ENCODE measurements around the gene TMEM269. TPM values are rescaled to one million over a fixed set of nuclear protein-coding genes. Genes with fewer than 3 reads are reported as not detected.
"Not testable (repeated sequence)": the region's sequence is repeated elsewhere in the genome, so short reads cannot be mapped to it uniquely, and the experiment has no call there.

TMEM269 gene
- total RNA-seq, 2 experiments from 2014 or later: 0.15 to 0.33 TPM

GRCh38 chr1:42784547-42784945 is 245 bp upstream of the TMEM269 start:
- DNase-seq: no peak
- Mint-ChIP-seq H3K4me3 (no peak overlapping the region), H3K36me3 (peaks cover 10% of the 10 kb centered on the region), H3K27me3 (no peaks in the 10 kb centered on the region), H3K9me3 (no peaks in the 10 kb centered on the region), H3K27ac (no peak overlapping the region), H3K4me1 (ENCODE audit: low read depth) (peaks cover 10% of the 10 kb centered on the region)
- ChIA-PET CTCF (no interaction called here), POLR2A (no interaction called here)
- intact Hi-C loops (cut with micrococcal nuclease): no loop called here

GRCh38 chr1:42786097-42786496 is 1.3 kb downstream of the TMEM269 start:
- Mint-ChIP-seq H3K4me1 (ENCODE audit: low read depth) (peaks cover 10% of the 10 kb centered on the region), H3K27me3 (no peaks in the 10 kb centered on the region), H3K9me3 (no peaks in the 10 kb centered on the region), H3K27ac (no peak overlapping the region), H3K4me3 (peak overlapping the region; percentile 40), H3K36me3 (peaks cover 3% of the 10 kb centered on the region)
- DNase-seq: no peak
- POLR2A ChIA-PET: interaction anchor here (1.3 kb wide), 1 partner anchor 19 kb away, joined by 4 read pairs; the partner anchor contains the start of genes C1orf50 and P3H1
- CTCF ChIA-PET: no interaction called here
- intact Hi-C loops (cut with micrococcal nuclease): no loop called here

- ChIA-PET POLR2A (no interaction called here), CTCF (no interaction called here)
- H3K36me3 Mint-ChIP-seq: no peaks in the 10 kb centered on the region
- no peak for DNase-seq
- H3K4me3 Mint-ChIP-seq: no peak overlapping the region
- intact Hi-C loops (cut with micrococcal nuclease): no loop called here
- no peaks in the 10 kb centered on the region for H3K9me3 Mint-ChIP-seq
- H3K4me1 Mint-ChIP-seq (ENCODE audit: low read depth): peaks cover 10% of the 10 kb centered on the region
- no peaks in the 10 kb centered on the region for H3K27me3 Mint-ChIP-seq
- no peak overlapping the region for H3K27ac Mint-ChIP-seq
Measured at GRCh38 chr1:42788021-42788420, 3.2 kb downstream of the TMEM269 start.

GRCh38 chr1:42793824-42794223 is 9.0 kb downstream of the TMEM269 start:
- DNase-seq: no peak
- Mint-ChIP-seq H3K4me1 (ENCODE audit: low read depth) (no peaks in the 10 kb centered on the region), H3K27ac (no peak overlapping the region), H3K4me3 (no peak overlapping the region), H3K9me3 (no peaks in the 10 kb centered on the region), H3K27me3 (no peaks in the 10 kb centered on the region), H3K36me3 (no peaks in the 10 kb centered on the region)
- ChIA-PET POLR2A (interaction anchor here (0.9 kb wide), 1 partner anchor 27 kb away, joined by 3 read pairs; the partner anchor contains the start of genes C1orf50 and P3H1), CTCF (interaction anchor here (0.6 to 1.5 kb wide), 2 partner anchors 129 to 280 kb away, joined by 3 to 5 read pairs; no protein-coding TSS in a partner anchor)
- intact Hi-C loops (cut with micrococcal nuclease): no loop called here

- CTCF ChIA-PET: interaction anchor here (1.1 kb wide), 1 partner anchor 276 kb away, joined by 3 read pairs; no protein-coding TSS in a partner anchor
- Mint-ChIP-seq H3K9me3 (no peaks in the 10 kb centered on the region), H3K27ac (no peak overlapping the region), H3K4me3 (no peak overlapping the region), H3K4me1 (ENCODE audit: low read depth) (no peaks in the 10 kb centered on the region), H3K36me3 (no peaks in the 10 kb centered on the region), H3K27me3 (no peaks in the 10 kb centered on the region)
- DNase-seq: no peak
- POLR2A ChIA-PET: no interaction called here
- intact Hi-C loops (cut with micrococcal nuclease): no loop called here
Measured at GRCh38 chr1:42797414-42797813, 12.6 kb downstream of the TMEM269 start.

- Mint-ChIP-seq H3K36me3 (no peaks in the 10 kb centered on the region), H3K4me1 (ENCODE audit: low read depth) (no peaks in the 10 kb centered on the region), H3K9me3 (no peaks in the 10 kb centered on the region), H3K4me3 (no peak overlapping the region), H3K27ac (no peak overlapping the region), H3K27me3 (no peaks in the 10 kb centered on the region)
- POLR2A ChIA-PET: no interaction called here
- CTCF ChIA-PET: interaction anchor here (1.1 kb wide), 1 partner anchor 276 kb away, joined by 3 read pairs; no protein-coding TSS in a partner anchor
- DNase-seq: no peak
- intact Hi-C loops (cut with micrococcal nuclease): no loop called here
Measured at GRCh38 chr1:42797979-42798378, 13.2 kb downstream of the TMEM269 start.

GRCh38 chr1:42801832-42802473 is 17.2 kb downstream of the TMEM269 start:
- CTCF ChIA-PET: no interaction called here
- no peaks in the 10 kb centered on the region for H3K27me3 Mint-ChIP-seq
- intact Hi-C loops (cut with micrococcal nuclease): no loop called here
- H3K27ac Mint-ChIP-seq: no peak overlapping the region
- no peak overlapping the region for H3K4me3 Mint-ChIP-seq
- POLR2A ChIA-PET: no interaction called here
- DNase-seq: no peak
- peaks cover 8% of the 10 kb centered on the region for H3K36me3 Mint-ChIP-seq
- peaks cover 3% of the 10 kb centered on the region for H3K9me3 Mint-ChIP-seq
- H3K4me1 Mint-ChIP-seq (ENCODE audit: low read depth): no peaks in the 10 kb centered on the region

- H3K9me3 Mint-ChIP-seq: peaks cover 3% of the 10 kb centered on the region
- H3K36me3 Mint-ChIP-seq: peaks cover 8% of the 10 kb centered on the region
- DNase-seq: no peak
- CTCF ChIA-PET: no interaction called here
- no peaks in the 10 kb centered on the region for H3K27me3 Mint-ChIP-seq
- H3K27ac Mint-ChIP-seq: no peak overlapping the region
- intact Hi-C loops (cut with micrococcal nuclease): no loop called here
- H3K4me1 Mint-ChIP-seq (ENCODE audit: low read depth): peaks cover 3% of the 10 kb centered on the region
- POLR2A ChIA-PET: interaction anchor here (0.9 kb wide), 1 partner anchor 42 kb away, joined by 3 read pairs; no protein-coding TSS in a partner anchor
- H3K4me3 Mint-ChIP-seq: no peak overlapping the region
Measured at GRCh38 chr1:42806171-42806570, 21.4 kb downstream of the TMEM269 start.

GRCh38 chr1:42806593-42806992 is 21.8 kb downstream of the TMEM269 start:
- intact Hi-C loops (cut with micrococcal nuclease): no loop called here
- Mint-ChIP-seq H3K36me3 (peaks cover 8% of the 10 kb centered on the region), H3K27me3 (no peaks in the 10 kb centered on the region), H3K9me3 (peaks cover 3% of the 10 kb centered on the region), H3K27ac (no peak overlapping the region), H3K4me3 (no peak overlapping the region), H3K4me1 (ENCODE audit: low read depth) (peaks cover 3% of the 10 kb centered on the region)
- DNase-seq: no peak
- CTCF ChIA-PET: no interaction called here
- POLR2A ChIA-PET: interaction anchor here (0.9 kb wide), 1 partner anchor 43 kb away, joined by 3 read pairs; no protein-coding TSS in a partner anchor

- no peak for DNase-seq
- POLR2A ChIA-PET: interaction anchor here (0.9 kb wide), 1 partner anchor 43 kb away, joined by 3 read pairs; no protein-coding TSS in a partner anchor
- Mint-ChIP-seq H3K36me3 (peaks cover 8% of the 10 kb centered on the region), H3K27me3 (no peaks in the 10 kb centered on the region), H3K4me3 (no peak overlapping the region), H3K9me3 (peaks cover 3% of the 10 kb centered on the region), H3K27ac (no peak overlapping the region), H3K4me1 (ENCODE audit: low read depth) (peaks cover 3% of the 10 kb centered on the region)
- intact Hi-C loops (cut with micrococcal nuclease): no loop called here
- CTCF ChIA-PET: interaction anchor here (1.4 kb wide), 1 partner anchor 10 kb away, joined by 3 read pairs; the partner anchor contains the start of genes ERMAP and SVBP
Measured at GRCh38 chr1:42807056-42807668, 22.4 kb downstream of the TMEM269 start.

- H3K4me1 Mint-ChIP-seq (ENCODE audit: low read depth): peaks cover 17% of the 10 kb centered on the region
- H3K27me3 Mint-ChIP-seq, H3K4me3 Mint-ChIP-seq, DNase-seq, H3K36me3 Mint-ChIP-seq, H3K9me3 Mint-ChIP-seq, POLR2A ChIA-PET, H3K27ac Mint-ChIP-seq: not testable (repeated sequence)
- CTCF ChIA-PET: interaction anchor here (1.7 kb wide), 1 partner anchor 37 kb away, joined by 5 read pairs; no protein-coding TSS in a partner anchor
- intact Hi-C loops (cut with micrococcal nuclease): loop anchor here (10.0 kb wide), 1 partner anchor 110 kb away; no protein-coding TSS in a partner anchor
Measured at GRCh38 chr1:42814815-42815214, 30.0 kb downstream of the TMEM269 start.

GRCh38 chr1:42815941-42816584 is 31.3 kb downstream of the TMEM269 start:
- intact Hi-C loops (cut with micrococcal nuclease): loop anchor here (10.0 kb wide), 1 partner anchor 109 kb away; no protein-coding TSS in a partner anchor
- DNase-seq: peak; percentile 23
- Mint-ChIP-seq H3K4me1 (ENCODE audit: low read depth) (peaks cover 17% of the 10 kb centered on the region), H3K4me3 (peak overlapping the region; percentile 76), H3K9me3 (no peaks in the 10 kb centered on the region), H3K27me3 (no peaks in the 10 kb centered on the region), H3K27ac (peak overlapping the region; percentile 75), H3K36me3 (no peaks in the 10 kb centered on the region)
- CTCF ChIA-PET: interaction anchor here (0.8 to 2.9 kb wide), 5 partner anchors 8 to 258 kb away, joined by 3 to 23 read pairs (median 5); partner anchors contain the start of gene ZNF691
- POLR2A ChIA-PET: interaction anchor here (0.6 to 1.4 kb wide), 5 partner anchors 32 to 606 kb away, joined by 3 to 5 read pairs (median 3); partner anchors contain the start of genes CFAP57, EBNA1BP2 and YBX1
